SK-N-SH treated with all-trans-retinoic acid at 6 μM for 48 hours (cell line): ENCODE results near the gene IL15.

Experiments used
- ATAC-seq: fragments of 200-7000 bp; cut with Tn5 transposase; 3 replicates; pipeline ENCODE4 v1.9.1; 2020; ENCODE audit warnings: mild to moderate bottlenecking, moderate library complexity
- ARNTL ChIP-seq: fragments of 450-650 bp; formaldehyde crosslinking; IDR thresholded peaks from 2 replicates; pipeline ENCODE4 v1.5.0; 2020; ENCODE audit warnings: low read depth, mild to moderate bottlenecking, moderate library complexity, borderline replicate concordance
- BACH2 ChIP-seq: fragments of 250-450 bp; sonication (Bioruptor Pico); IDR thresholded peaks from 2 replicates; pipeline ENCODE4 v1.9.0; 2021; ENCODE audit warnings: mild to moderate bottlenecking, borderline replicate concordance
- CSDC2 ChIP-seq: fragments of 250-450 bp; sonication (Bioruptor Pico); IDR thresholded peaks from 2 replicates; pipeline ENCODE4 v1.5.0; 2020; ENCODE audit warnings: mild to moderate bottlenecking, moderate library complexity
- CSRNP3 ChIP-seq: fragments of 250-450 bp; sonication (Bioruptor Pico); IDR thresholded peaks from 2 replicates; pipeline ENCODE4 v1.5.1; 2021; ENCODE audit warnings: mild to moderate bottlenecking, moderate library complexity
- ESRRG ChIP-seq: fragments of 250-450 bp; sonication (Bioruptor Pico); IDR thresholded peaks from 2 replicates; pipeline ENCODE4 v1.6.1; 2021; ENCODE audit warnings: mild to moderate bottlenecking
- GLIS3 ChIP-seq: fragments of 250-450 bp; sonication (Bioruptor Pico); IDR thresholded peaks from 2 replicates; pipeline ENCODE4 v1.5.0; 2020; ENCODE audit warnings: mild to moderate bottlenecking, moderate library complexity
- ISL1 ChIP-seq: fragments of 250-450 bp; sonication (Bioruptor Pico); IDR thresholded peaks from 2 replicates; pipeline ENCODE4 v2.1.2; 2022; ENCODE audit warnings: mild to moderate bottlenecking, moderate library complexity
- PATZ1 ChIP-seq: fragments of 250-450 bp; sonication (Bioruptor Pico); IDR thresholded peaks from 2 replicates; pipeline ENCODE4 v1.8.0; 2020; ENCODE audit warnings: mild to moderate bottlenecking, moderate library complexity, borderline replicate concordance
- PPARA ChIP-seq: fragments of 250-450 bp; sonication (Bioruptor Pico); IDR thresholded peaks from 2 replicates; pipeline ENCODE4 v1.5.0; 2020; ENCODE audit warnings: mild to moderate bottlenecking, borderline replicate concordance
- RARB ChIP-seq: fragments of 250-450 bp; sonication (Bioruptor Pico); IDR thresholded peaks from 2 replicates; pipeline ENCODE4 v1.8.0; 2021; ENCODE audit warnings: mild to moderate bottlenecking, moderate library complexity
- SNAI2 ChIP-seq: fragments of 250-450 bp; sonication (Bioruptor Pico); IDR thresholded peaks from 2 replicates; pipeline ENCODE4 v1.5.0; 2020; ENCODE audit warnings: mild to moderate bottlenecking, moderate library complexity
- TCF4 ChIP-seq: fragments of 250-450 bp; sonication (Bioruptor Pico); IDR thresholded peaks from 2 replicates; pipeline ENCODE4 v1.8.0; 2021; ENCODE audit warnings: mild to moderate bottlenecking, moderate library complexity, borderline replicate concordance
- TOX ChIP-seq: fragments of 250-450 bp; sonication (Bioruptor Pico); IDR thresholded peaks from 2 replicates; pipeline ENCODE4 v1.8.0; 2021; ENCODE audit warnings: mild to moderate bottlenecking, moderate library complexity, borderline replicate concordance
- TSHZ2 ChIP-seq: fragments of 250-450 bp; sonication (Bioruptor Pico); IDR thresholded peaks from 2 replicates; pipeline ENCODE4 v1.5.0; 2020; ENCODE audit warnings: mild to moderate bottlenecking, moderate library complexity
- ZC3H10 ChIP-seq: fragments of 250-450 bp; sonication (Bioruptor Pico); IDR thresholded peaks from 2 replicates; pipeline ENCODE4 v1.5.1; 2021; ENCODE audit warnings: mild to moderate bottlenecking, moderate library complexity
- ZFP3 ChIP-seq: fragments of 250-450 bp; sonication (Bioruptor Pico); IDR thresholded peaks from 2 replicates; pipeline ENCODE4 v1.5.0; 2020; ENCODE audit warnings: mild to moderate bottlenecking, moderate library complexity
- ZFP30 ChIP-seq: fragments of 450-650 bp; formaldehyde crosslinking; IDR thresholded peaks from 2 replicates; pipeline ENCODE4 v1.5.0; 2022; ENCODE audit warnings: mild to moderate bottlenecking, moderate library complexity
- ZNF565 ChIP-seq: fragments of 450-650 bp; formaldehyde crosslinking; conservative IDR thresholded peaks from 2 replicates; pipeline ENCODE4 v1.5.0; 2020; ENCODE audit warnings: low read depth, mild to moderate bottlenecking, moderate library complexity
- ZNF70 ChIP-seq: fragments of 450-650 bp; formaldehyde crosslinking; IDR thresholded peaks from 2 replicates; pipeline ENCODE4 v1.5.0; 2020; ENCODE audit warnings: mild to moderate bottlenecking, moderate library complexity
- ZNF8 ChIP-seq: fragments of 450-650 bp; formaldehyde crosslinking; IDR thresholded peaks from 2 replicates; pipeline ENCODE4 v1.5.0; 2020; ENCODE audit warnings: mild to moderate bottlenecking, moderate library complexity
- TF ChIP-seq, protein P1 (sequence below): fragments of 250-450 bp; sonication (Bioruptor Pico); IDR thresholded peaks from 2 replicates; pipeline ENCODE4 v1.8.0; 2021; ENCODE audit warnings: low read depth, mild to moderate bottlenecking, moderate library complexity, borderline replicate concordance

IL15 gene

GRCh38 chr4:141647966-141648365, 11.6 kb downstream of the IL15 start:
- TF ChIP-seq SNAI2 (CRISPR knock-in tag) (no peak), ISL1 (CRISPR knock-in tag) (no peak), ZNF565 (no peak), ZFP30 (CRISPR knock-in tag) (no peak), PATZ1 (CRISPR knock-in tag) (no peak), ZFP3 (CRISPR knock-in tag) (no peak), GLIS3 (CRISPR knock-in tag) (no peak), CSDC2 (CRISPR knock-in tag) (no peak), PPARA (CRISPR knock-in tag) (no peak), BACH2 (CRISPR knock-in tag) (no peak), ESRRG (no peak), ZNF70 (CRISPR knock-in tag) (no peak), ZC3H10 (CRISPR knock-in tag) (no peak), CSRNP3 (no peak), TOX (CRISPR knock-in tag) (no peak), ARNTL (CRISPR knock-in tag) (no peak), TSHZ2 (no peak), TCF4 (CRISPR knock-in tag) (no peak)
- TF ChIP-seq, protein P1, sequence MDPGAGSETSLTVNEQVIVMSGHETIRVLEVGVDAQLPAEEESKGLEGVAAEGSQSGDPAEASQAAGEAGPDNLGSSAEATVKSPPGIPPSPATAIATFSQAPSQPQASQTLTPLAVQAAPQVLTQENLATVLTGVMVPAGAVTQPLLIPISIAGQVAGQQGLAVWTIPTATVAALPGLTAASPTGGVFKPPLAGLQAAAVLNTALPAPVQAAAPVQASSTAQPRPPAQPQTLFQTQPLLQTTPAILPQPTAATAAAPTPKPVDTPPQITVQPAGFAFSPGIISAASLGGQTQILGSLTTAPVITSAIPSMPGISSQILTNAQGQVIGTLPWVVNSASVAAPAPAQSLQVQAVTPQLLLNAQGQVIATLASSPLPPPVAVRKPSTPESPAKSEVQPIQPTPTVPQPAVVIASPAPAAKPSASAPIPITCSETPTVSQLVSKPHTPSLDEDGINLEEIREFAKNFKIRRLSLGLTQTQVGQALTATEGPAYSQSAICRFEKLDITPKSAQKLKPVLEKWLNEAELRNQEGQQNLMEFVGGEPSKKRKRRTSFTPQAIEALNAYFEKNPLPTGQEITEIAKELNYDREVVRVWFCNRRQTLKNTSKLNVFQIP: no peak
- no peak for ATAC-seq

GRCh38 chr4:141652161-141652778, 15.9 kb downstream of the IL15 start:
- ATAC-seq: no peak
- TF ChIP-seq ZNF565 (no peak), TCF4 (CRISPR knock-in tag) (no peak), ARNTL (CRISPR knock-in tag) (no peak), CSRNP3 (no peak), TSHZ2 (no peak), RARB (CRISPR knock-in tag) (no peak), ZFP30 (CRISPR knock-in tag) (no peak), PATZ1 (CRISPR knock-in tag) (no peak), SNAI2 (CRISPR knock-in tag) (no peak), ISL1 (CRISPR knock-in tag) (no peak), ZNF70 (CRISPR knock-in tag) (no peak), CSDC2 (CRISPR knock-in tag) (no peak), TOX (CRISPR knock-in tag) (no peak), PPARA (CRISPR knock-in tag) (no peak), GLIS3 (CRISPR knock-in tag) (no peak), ZNF8 (CRISPR knock-in tag) (no peak)
- TF ChIP-seq, protein P1: no peak
